K562 (cell line): Measurements from ENCODE around the gene FOXRED2. TPM values are rescaled to one million over a fixed set of nuclear protein-coding genes. Genes with fewer than 3 reads are reported as not detected.

Experiments
- BRCA1 ChIP-seq, 2 experiments: fragments of 450-650 bp in 1 of 2; sonication (generic) in 1 of 2; formaldehyde crosslinking in 1 of 2; IDR thresholded peaks; 2 replicates each; pipeline versions ENCODE4 v1.5.0 to v1.6.1; 2017 to 2020; ENCODE audit warnings: mild to moderate bottlenecking in 1 of 2, missing genetic modification reagents in 1 of 2
- CBX5 ChIP-seq: IDR thresholded peaks from 2 replicates; pipeline ENCODE4 v1.6.1; 2014; ENCODE audit warnings: low read depth, borderline replicate concordance
- FOXA3 ChIP-seq, 2 experiments: fragments of 450-650 bp in 1 of 2; sonication (generic) in 1 of 2; formaldehyde crosslinking; IDR thresholded peaks in 1 of 2; conservative IDR thresholded peaks in 1 of 2; 2 replicates each; pipeline versions ENCODE4 v1.4.0 to v1.8.0; 2020 to 2022; ENCODE audit warnings: mild to moderate bottlenecking in 2 of 2, missing genetic modification reagents in 1 of 2
- NFE2L1 ChIP-seq: fragments of 450-650 bp; IDR thresholded peaks from 2 replicates; pipeline ENCODE4 v1.6.1; 2016; ENCODE audit warnings: missing genetic modification characterization, low read depth, mild to moderate bottlenecking, missing compliant biosample characterization, moderate library complexity, borderline replicate concordance
- NONO ChIP-seq, 2 experiments: fragments of 200-400 bp in 1 of 2; fragments of 450-650 bp in 1 of 2; formaldehyde crosslinking in 1 of 2; IDR thresholded peaks; 2 replicates each; pipeline ENCODE4 v1.6.1; 2017; ENCODE audit warnings: low read depth in 2 of 2, mild to moderate bottlenecking in 2 of 2, moderate library complexity in 2 of 2, low read length in 1 of 2
- OTX1 ChIP-seq: fragments of 450-650 bp; formaldehyde crosslinking; IDR thresholded peaks from 2 replicates; pipeline ENCODE4 v1.4.0; 2022; ENCODE audit warnings: mild to moderate bottlenecking
- RBBP5 ChIP-seq: fragments of 200-600 bp; sonication (generic); IDR thresholded peaks from 2 replicates; pipeline ENCODE4 v1.6.1; 2012; ENCODE audit warnings: borderline replicate concordance, mild to moderate bottlenecking, low read length, control low read depth, inconsistent platforms; ENCODE audit not compliant: insufficient read depth, poor library complexity, severe bottlenecking
- YY1 ChIP-seq, 3 experiments: IDR thresholded peaks; 2 replicates each; pipeline ENCODE4 v1.6.1; 2011; ENCODE audit warnings: low read length in 2 of 3, mild to moderate bottlenecking in 2 of 3, moderate library complexity in 2 of 3, borderline replicate concordance in 1 of 3, control low read depth in 1 of 3, low read depth in 1 of 3; ENCODE audit not compliant: insufficient read depth in 3 of 3, insufficient replicate concordance in 2 of 3, control insufficient read depth in 1 of 3, insufficient read length in 1 of 3; ENCODE audit errors: extremely low read depth in 1 of 3
- ZNF133 ChIP-seq: fragments of 250-450 bp; sonication (Bioruptor Pico); IDR thresholded peaks from 2 replicates; pipeline ENCODE4 v1.4.0; 2020; ENCODE audit warnings: mild to moderate bottlenecking
- polyA plus RNA-seq, 8 experiments: library from polyadenylated mRNA; depleted of rRNA in 4 of 8; stranded (reverse) in 5 of 8; unstranded in 3 of 8; fragments of >200 nt; fragmentation: Nextera tagmentation in 2 of 8; fragmentation: Illumina TruSeq in 1 of 8; extraction: Ambion mirVana in 2 of 8; extraction: Trizol in 1 of 8; gene quantifications; 2 replicates each; pipeline versions ENCODE4 v1.2.1 to v1.2.3, GENCODE V29; 2011 to 2014; ENCODE audit warnings: inconsistent platforms in 1 of 8, missing spikeins in 1 of 8
- total RNA-seq, 7 experiments: library from RNA; depleted of rRNA in 6 of 7; stranded (reverse); fragments of >200 nt in 6 of 7; fragmentation: Illumina TruSeq in 2 of 7; extraction: Trizol in 2 of 7; gene quantifications; 2 replicates each; pipeline versions ENCODE4 v1.2.1 to v1.2.3, GENCODE V29; 2011 to 2021; ENCODE audit warnings: low replicate concordance in 1 of 7
- TF ChIP-seq, protein P1 (sequence below): fragments of 250-450 bp; sonication (Bioruptor Pico); IDR thresholded peaks from 2 replicates; pipeline ENCODE4 v1.4.0; 2020; ENCODE audit warnings: mild to moderate bottlenecking, moderate library complexity, borderline replicate concordance
- TF ChIP-seq, protein P2 (sequence below): fragments of 450-650 bp; IDR thresholded peaks from 2 replicates; pipeline ENCODE4 v1.6.1; 2017; ENCODE audit warnings: mild to moderate bottlenecking, moderate library complexity
- TF ChIP-seq, protein P3 (sequence below): sonication (generic); formaldehyde crosslinking; IDR thresholded peaks from 2 replicates; pipeline ENCODE4 v1.8.1; 2023; ENCODE audit warnings: mild to moderate bottlenecking, missing genetic modification reagents
- TF ChIP-seq, protein P4 (sequence below): sonication (generic); formaldehyde crosslinking; IDR thresholded peaks from 2 replicates; pipeline ENCODE4 v1.8.1; 2023; ENCODE audit warnings: mild to moderate bottlenecking, missing genetic modification reagents
- TF ChIP-seq, protein P5 (sequence below): fragments of 250-450 bp; sonication (Bioruptor Pico); IDR thresholded peaks from 2 replicates; pipeline ENCODE4 v1.5.0; 2020; ENCODE audit warnings: mild to moderate bottlenecking
- TF ChIP-seq, protein P6 (sequence below), 2 experiments: IDR thresholded peaks; 2 replicates each; pipeline ENCODE4 v1.6.1; 2011; ENCODE audit warnings: borderline replicate concordance in 1 of 2, control low read depth in 1 of 2, low read depth in 1 of 2, low read length in 1 of 2, mild to moderate bottlenecking in 1 of 2, mixed read lengths in 1 of 2, moderate library complexity in 1 of 2; ENCODE audit not compliant: insufficient read depth in 1 of 2, insufficient read length in 1 of 2, poor library complexity in 1 of 2, severe bottlenecking in 1 of 2; ENCODE audit errors: extremely low read depth in 1 of 2

FOXRED2 gene
- total and polyA plus RNA-seq, 9 of the 15 experiments (the other 6 are each of a cell fraction or from before 2014, with no cell fraction given), result 2.8 to 48.4 (median 7.8) TPM

DNA sequence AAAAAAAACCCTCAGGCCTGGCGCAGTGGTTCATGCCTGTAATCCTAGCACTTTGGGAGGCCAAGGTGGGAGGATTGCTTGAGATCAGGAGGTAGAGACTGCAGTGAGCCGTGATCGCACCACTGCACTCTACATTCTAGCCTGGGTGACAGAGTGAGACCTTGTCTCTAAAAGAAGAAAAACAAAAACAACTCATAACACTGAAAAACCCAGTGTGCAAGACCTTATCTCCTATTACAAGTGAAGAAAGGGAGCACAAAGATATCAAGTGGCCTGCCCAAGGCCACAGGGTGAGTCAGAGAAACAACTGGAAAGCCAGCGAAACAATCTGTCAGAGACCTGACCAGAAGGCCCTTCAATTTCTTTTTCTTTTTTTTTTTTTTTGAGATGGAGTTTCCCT is 27.9 kb downstream of the FOXRED2 start (continued):
- TF ChIP-seq RBBP5 (no peak), FOXA3 (CRISPR knock-in tag; conservative IDR thresholded peaks at IDR 0.05 in 1 of 2, IDR thresholded peaks at IDR 0.05 in 1 of 2) (no peak), BRCA1 (IDR thresholded peaks at IDR 0.05) (no peak), BRCA1 (CRISPR knock-in tag; IDR thresholded peaks at IDR 0.05) (no peak), ZNF133 (CRISPR knock-in tag) (no peak), CBX5 (no peak), NONO (IDR thresholded peaks at IDR 0.05; ENCODE audit: low read depth in 2 of 2, low read length in 1 of 2) (no peak), OTX1 (CRISPR knock-in tag) (no peak), YY1 (IDR thresholded peaks at IDR 0.05; ENCODE audit: borderline replicate concordance in 1 of 3, control insufficient read depth in 1 of 3, extremely low read depth in 1 of 3, insufficient read depth in 3 of 3, insufficient read length in 1 of 3, insufficient replicate concordance in 2 of 3, low read depth in 1 of 3, low read length in 2 of 3) (no peak), NFE2L1 (tag) (no peak)
- TF ChIP-seq, protein P1, sequence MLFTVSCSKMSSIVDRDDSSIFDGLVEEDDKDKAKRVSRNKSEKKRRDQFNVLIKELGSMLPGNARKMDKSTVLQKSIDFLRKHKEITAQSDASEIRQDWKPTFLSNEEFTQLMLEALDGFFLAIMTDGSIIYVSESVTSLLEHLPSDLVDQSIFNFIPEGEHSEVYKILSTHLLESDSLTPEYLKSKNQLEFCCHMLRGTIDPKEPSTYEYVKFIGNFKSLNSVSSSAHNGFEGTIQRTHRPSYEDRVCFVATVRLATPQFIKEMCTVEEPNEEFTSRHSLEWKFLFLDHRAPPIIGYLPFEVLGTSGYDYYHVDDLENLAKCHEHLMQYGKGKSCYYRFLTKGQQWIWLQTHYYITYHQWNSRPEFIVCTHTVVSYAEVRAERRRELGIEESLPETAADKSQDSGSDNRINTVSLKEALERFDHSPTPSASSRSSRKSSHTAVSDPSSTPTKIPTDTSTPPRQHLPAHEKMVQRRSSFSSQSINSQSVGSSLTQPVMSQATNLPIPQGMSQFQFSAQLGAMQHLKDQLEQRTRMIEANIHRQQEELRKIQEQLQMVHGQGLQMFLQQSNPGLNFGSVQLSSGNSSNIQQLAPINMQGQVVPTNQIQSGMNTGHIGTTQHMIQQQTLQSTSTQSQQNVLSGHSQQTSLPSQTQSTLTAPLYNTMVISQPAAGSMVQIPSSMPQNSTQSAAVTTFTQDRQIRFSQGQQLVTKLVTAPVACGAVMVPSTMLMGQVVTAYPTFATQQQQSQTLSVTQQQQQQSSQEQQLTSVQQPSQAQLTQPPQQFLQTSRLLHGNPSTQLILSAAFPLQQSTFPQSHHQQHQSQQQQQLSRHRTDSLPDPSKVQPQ, result no peak
- TF ChIP-seq, protein P2, sequence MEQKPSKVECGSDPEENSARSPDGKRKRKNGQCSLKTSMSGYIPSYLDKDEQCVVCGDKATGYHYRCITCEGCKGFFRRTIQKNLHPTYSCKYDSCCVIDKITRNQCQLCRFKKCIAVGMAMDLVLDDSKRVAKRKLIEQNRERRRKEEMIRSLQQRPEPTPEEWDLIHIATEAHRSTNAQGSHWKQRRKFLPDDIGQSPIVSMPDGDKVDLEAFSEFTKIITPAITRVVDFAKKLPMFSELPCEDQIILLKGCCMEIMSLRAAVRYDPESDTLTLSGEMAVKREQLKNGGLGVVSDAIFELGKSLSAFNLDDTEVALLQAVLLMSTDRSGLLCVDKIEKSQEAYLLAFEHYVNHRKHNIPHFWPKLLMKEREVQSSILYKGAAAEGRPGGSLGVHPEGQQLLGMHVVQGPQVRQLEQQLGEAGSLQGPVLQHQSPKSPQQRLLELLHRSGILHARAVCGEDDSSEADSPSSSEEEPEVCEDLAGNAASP, result no peak
- TF ChIP-seq, protein P3, sequence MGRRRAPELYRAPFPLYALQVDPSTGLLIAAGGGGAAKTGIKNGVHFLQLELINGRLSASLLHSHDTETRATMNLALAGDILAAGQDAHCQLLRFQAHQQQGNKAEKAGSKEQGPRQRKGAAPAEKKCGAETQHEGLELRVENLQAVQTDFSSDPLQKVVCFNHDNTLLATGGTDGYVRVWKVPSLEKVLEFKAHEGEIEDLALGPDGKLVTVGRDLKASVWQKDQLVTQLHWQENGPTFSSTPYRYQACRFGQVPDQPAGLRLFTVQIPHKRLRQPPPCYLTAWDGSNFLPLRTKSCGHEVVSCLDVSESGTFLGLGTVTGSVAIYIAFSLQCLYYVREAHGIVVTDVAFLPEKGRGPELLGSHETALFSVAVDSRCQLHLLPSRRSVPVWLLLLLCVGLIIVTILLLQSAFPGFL, result no peak
- TF ChIP-seq, protein P4, sequence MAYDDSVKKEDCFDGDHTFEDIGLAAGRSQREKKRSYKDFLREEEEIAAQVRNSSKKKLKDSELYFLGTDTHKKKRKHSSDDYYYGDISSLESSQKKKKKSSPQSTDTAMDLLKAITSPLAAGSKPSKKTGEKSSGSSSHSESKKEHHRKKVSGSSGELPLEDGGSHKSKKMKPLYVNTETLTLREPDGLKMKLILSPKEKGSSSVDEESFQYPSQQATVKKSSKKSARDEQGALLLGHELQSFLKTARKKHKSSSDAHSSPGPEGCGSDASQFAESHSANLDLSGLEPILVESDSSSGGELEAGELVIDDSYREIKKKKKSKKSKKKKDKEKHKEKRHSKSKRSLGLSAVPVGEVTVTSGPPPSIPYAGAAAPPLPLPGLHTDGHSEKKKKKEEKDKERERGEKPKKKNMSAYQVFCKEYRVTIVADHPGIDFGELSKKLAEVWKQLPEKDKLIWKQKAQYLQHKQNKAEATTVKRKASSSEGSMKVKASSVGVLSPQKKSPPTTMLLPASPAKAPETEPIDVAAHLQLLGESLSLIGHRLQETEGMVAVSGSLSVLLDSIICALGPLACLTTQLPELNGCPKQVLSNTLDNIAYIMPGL (CRISPR knock-in tag), result no peak
- TF ChIP-seq, protein P5, sequence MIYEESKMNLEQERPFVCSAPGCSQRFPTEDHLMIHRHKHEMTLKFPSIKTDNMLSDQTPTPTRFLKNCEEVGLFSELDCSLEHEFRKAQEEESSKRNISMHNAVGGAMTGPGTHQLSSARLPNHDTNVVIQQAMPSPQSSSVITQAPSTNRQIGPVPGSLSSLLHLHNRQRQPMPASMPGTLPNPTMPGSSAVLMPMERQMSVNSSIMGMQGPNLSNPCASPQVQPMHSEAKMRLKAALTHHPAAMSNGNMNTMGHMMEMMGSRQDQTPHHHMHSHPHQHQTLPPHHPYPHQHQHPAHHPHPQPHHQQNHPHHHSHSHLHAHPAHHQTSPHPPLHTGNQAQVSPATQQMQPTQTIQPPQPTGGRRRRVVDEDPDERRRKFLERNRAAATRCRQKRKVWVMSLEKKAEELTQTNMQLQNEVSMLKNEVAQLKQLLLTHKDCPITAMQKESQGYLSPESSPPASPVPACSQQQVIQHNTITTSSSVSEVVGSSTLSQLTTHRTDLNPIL, result no peak
- TF ChIP-seq, protein P6, sequence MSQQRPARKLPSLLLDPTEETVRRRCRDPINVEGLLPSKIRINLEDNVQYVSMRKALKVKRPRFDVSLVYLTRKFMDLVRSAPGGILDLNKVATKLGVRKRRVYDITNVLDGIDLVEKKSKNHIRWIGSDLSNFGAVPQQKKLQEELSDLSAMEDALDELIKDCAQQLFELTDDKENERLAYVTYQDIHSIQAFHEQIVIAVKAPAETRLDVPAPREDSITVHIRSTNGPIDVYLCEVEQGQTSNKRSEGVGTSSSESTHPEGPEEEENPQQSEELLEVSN (IDR thresholded peaks at IDR 0.05; ENCODE audit: borderline replicate concordance in 1 of 2, extremely low read depth in 1 of 2, insufficient read depth in 1 of 2, insufficient read length in 1 of 2, low read depth in 1 of 2, low read length in 1 of 2, poor library complexity in 1 of 2, severe bottlenecking in 1 of 2), result no peak
